ENCODE results near the gene CHST15. TPM values are rescaled to one million over a fixed set of nuclear protein-coding genes. Genes with fewer than 3 reads are reported as not detected.

CHST15 gene
- total and polyA plus RNA-seq, 2 of the 4 experiments (the other 2 are of a cell fraction) = 0.14 to 0.18 TPM

GRCh38 chr10:124120410-124121061, 27.1 kb upstream of the CHST15 start:
- no peak overlapping the region for H3K14ac ChIP-seq (replicated peaks; ENCODE audit: low read depth, low read length)
- ATAC-seq (ENCODE audit: low read depth) (no peak), DNase-seq (no peak)
- H4K91ac ChIP-seq (ENCODE audit: insufficient read depth, low read depth, low read length) = no peak overlapping the region
- H3K9me3 ChIP-seq (ENCODE audit: control insufficient read depth, insufficient read depth, low read length) = peaks cover 4% of the 10 kb centered on the region
- no peak overlapping the region for H3K4me2 ChIP-seq (ENCODE audit: low read depth, low read length)
- no peak overlapping the region for H4K8ac ChIP-seq (ENCODE audit: low read depth in 2 of 2, low read length in 2 of 2)
- no peak overlapping the region for H2BK20ac ChIP-seq (ENCODE audit: low read depth, low read length)
- WGBS, 2 experiments (ENCODE audit: extremely low coverage in 2 of 2, insufficient read length in 1 of 2) = 81 to 100% methylated on average over 3 to 4 of the region's 4 CpGs
- no peak overlapping the region for H2BK15ac ChIP-seq (ENCODE audit: low read depth, low read length)
- intact Hi-C loops (cut with micrococcal nuclease) = no loop called here
- TF ChIP-seq MAFK (IDR thresholded peaks at IDR 0.05; ENCODE audit: low read depth, low read length) (no peak), RFX5 (IDR thresholded peaks at IDR 0.05; ENCODE audit: low read depth, low read length) (no peak), NFE2L2 (IDR thresholded peaks at IDR 0.05; ENCODE audit: low read depth, low read length) (no peak), FOS (IDR thresholded peaks at IDR 0.05; ENCODE audit: low read depth, low read length) (no peak), POLR2A (IDR thresholded peaks at IDR 0.05; ENCODE audit: low read depth, low read length) (no peak), CHD1 (IDR thresholded peaks at IDR 0.05; ENCODE audit: low read depth, low read length) (no peak), MXI1 (IDR thresholded peaks at IDR 0.05; ENCODE audit: borderline replicate concordance, low read depth, low read length) (no peak), CEBPB (IDR thresholded peaks at IDR 0.05; ENCODE audit: low read depth, low read length) (no peak), RCOR1 (IDR thresholded peaks at IDR 0.05; ENCODE audit: insufficient replicate concordance, low read length) (no peak), BHLHE40 (IDR thresholded peaks at IDR 0.05; ENCODE audit: low read depth, low read length) (no peak), MAZ (IDR thresholded peaks at IDR 0.05; ENCODE audit: borderline replicate concordance, low read depth, low read length) (no peak), CTCF (conservative IDR thresholded peaks at IDR 0.05; ENCODE audit: low read depth, low read length) (no peak), USF2 (IDR thresholded peaks at IDR 0.05; ENCODE audit: low read depth, low read length) (no peak), RAD21 (IDR thresholded peaks at IDR 0.05; ENCODE audit: low read length) (no peak), SMC3 (IDR thresholded peaks at IDR 0.05; ENCODE audit: low read depth, low read length) (no peak), ELK1 (IDR thresholded peaks at IDR 0.05; ENCODE audit: borderline replicate concordance, low read depth, low read length) (no peak)
- no peak overlapping the region for H3K56ac ChIP-seq (ENCODE audit: extremely low read depth, insufficient read depth, low read length)
- no peak overlapping the region for H3K18ac ChIP-seq (ENCODE audit: low read depth, low read length)
- no peak overlapping the region for H3K27ac ChIP-seq (ENCODE audit: insufficient read depth, low read length)
- peak overlapping the region; percentile 89 for H2BK5ac ChIP-seq (ENCODE audit: low read depth, low read length, poor library complexity, severe bottlenecking)
- no peak overlapping the region for H3K9ac ChIP-seq (ENCODE audit: low read depth, low read length)
- H4K20me1 ChIP-seq (ENCODE audit: insufficient read depth, low read length) = no peaks in the 10 kb centered on the region
- H2BK120ac ChIP-seq (ENCODE audit: low read depth, low read length) = no peak overlapping the region
- no peaks in the 10 kb centered on the region for H3K36me3 ChIP-seq (ENCODE audit: control insufficient read depth, insufficient read depth, low read length)
- POLR2A ChIA-PET (ENCODE audit: unreplicated experiment) = interaction anchor here (0.6 kb wide), 1 partner anchor 416 kb away, joined by 3 read pairs; no protein-coding TSS in a partner anchor
- no peaks in the 10 kb centered on the region for H3K9me1 ChIP-seq (ENCODE audit: insufficient read depth, low read length)
- H2AK9ac ChIP-seq (replicated peaks; ENCODE audit: low read depth, low read length, poor library complexity) = no peak overlapping the region
- no peak overlapping the region for H2AK5ac ChIP-seq (ENCODE audit: low read depth, low read length)
- BruUV-seq (replicated peaks) = no TSS peak
- CTCF ChIA-PET = no interaction called here
- H3K4me3 ChIP-seq (ENCODE audit: insufficient read depth, low read depth, low read length) = no peak overlapping the region
- H3K23ac ChIP-seq (ENCODE audit: low read depth, low read length) = no peak overlapping the region
- H4K5ac ChIP-seq (ENCODE audit: low read depth, low read length) = no peak overlapping the region
- H3K27me3 ChIP-seq (ENCODE audit: control insufficient read depth, insufficient read depth, low read length) = no peaks in the 10 kb centered on the region
- in situ Hi-C loops (cut with MboI; ENCODE audit: low sequenced_read_pairs) = no loop called here
- H2AFZ ChIP-seq (replicated peaks; ENCODE audit: low read length, poor library complexity) = peak overlapping the region; percentile 21
- H3K79me1 ChIP-seq (ENCODE audit: low read depth in 1 of 2, low read length in 2 of 2) = no peaks in the 10 kb centered on the region
- no peaks in the 10 kb centered on the region for H3K4me1 ChIP-seq (ENCODE audit: control insufficient read depth, insufficient read depth, low read length)
- dilution Hi-C loops (cut with HindIII; ENCODE audit: low sequenced_read_pairs, unreplicated experiment) = no loop called here
- H3K4ac ChIP-seq (ENCODE audit: low read depth, low read length) = no peak overlapping the region

Measured in IMR-90 (cell line).